Panc1 (cell line): Measurements from ENCODE around the gene UTY. TPM values are rescaled to one million over a fixed set of nuclear protein-coding genes. Genes with fewer than 3 reads are reported as not detected.

Experiments
- ATAC-seq: fragments of 200-7000 bp; cut with Tn5 transposase; 2 replicates; pipeline ENCODE4 v1.9.1; 2020; ENCODE audit warnings: mild to moderate bottlenecking, moderate library complexity
- BruUV-seq: library from RNA; stranded (reverse); fragments of 400-500 nt; replicated peaks from 2 replicates; lab custom pipeline; 2021; lab: Mats Ljungman, UMichigan
- CTCF ChIA-PET: fragments of 300-600 bp; sonication (Branson Sonifier 250); formaldehyde crosslinking; loops from one replicate; lab custom pipeline; 2022; ENCODE audit warnings: antibody characterized with exemption; lab: Charles Lee
- POLR2A ChIA-PET: fragments of 300-600 bp; sonication (Branson Sonifier 250); formaldehyde crosslinking; loops from one replicate; lab custom pipeline; 2022; ENCODE audit warnings: antibody characterized with exemption; lab: Charles Lee
- DNase-seq: peaks from one replicate; pipeline ENCODE4 v3.0.0-alpha.2; 2010; ENCODE audit warnings: low read depth, low spot score
- H3K27ac ChIP-seq: 2 replicates; pipeline ENCODE4 v1.5.1; 2011; ENCODE audit warnings: mild to moderate bottlenecking, low read length, inconsistent platforms
- H3K27me3 ChIP-seq: fragments of 200-500 bp; sonication (Bioruptor generic); 2 replicates; pipeline ENCODE4 v1.6.0; 2014; ENCODE audit warnings: low read length, inconsistent platforms; ENCODE audit not compliant: control insufficient read depth, insufficient read depth
- H3K36me3 ChIP-seq: fragments of 200-500 bp; sonication (Bioruptor generic); 2 replicates; pipeline ENCODE4 v1.5.1; 2014; ENCODE audit warnings: inconsistent platforms, mild to moderate bottlenecking, low read length, moderate library complexity; ENCODE audit not compliant: control insufficient read depth, insufficient read depth
- H3K4me1 ChIP-seq: 2 replicates; pipeline ENCODE4 v1.5.1; 2011; ENCODE audit warnings: inconsistent platforms, mild to moderate bottlenecking, low read length, moderate library complexity; ENCODE audit not compliant: control insufficient read depth, insufficient read depth
- H3K4me3 ChIP-seq, 2 experiments: 2 replicates each; pipeline ENCODE4 v1.5.1; 2011 to 2012; ENCODE audit warnings: low read depth in 2 of 2, low read length in 2 of 2, mild to moderate bottlenecking in 2 of 2, inconsistent platforms in 1 of 2, moderate library complexity in 1 of 2
- H3K9me3 ChIP-seq: fragments of 200-500 bp; sonication (Bioruptor generic); 2 replicates; pipeline ENCODE4 v1.5.1; 2014; ENCODE audit warnings: low read depth, mild to moderate bottlenecking, inconsistent platforms, low read length, moderate library complexity; ENCODE audit not compliant: control insufficient read depth, insufficient read depth
- POLR2AphosphoS5 ChIP-seq: IDR thresholded peaks from 2 replicates; pipeline ENCODE4 v1.6.1; 2012; ENCODE audit warnings: mild to moderate bottlenecking, low read depth, low read length, moderate library complexity
- SIN3A ChIP-seq: IDR thresholded peaks from 2 replicates; pipeline ENCODE4 v1.6.1; 2012; ENCODE audit warnings: low read depth, mild to moderate bottlenecking, low read length, moderate library complexity, borderline replicate concordance; ENCODE audit not compliant: insufficient read depth
- TCF7L2 ChIP-seq: IDR thresholded peaks from 2 replicates; pipeline ENCODE4 v1.6.1; 2011; ENCODE audit warnings: mild to moderate bottlenecking, low read depth, low read length, inconsistent platforms
- in situ Hi-C: cut with HindIII; loops from 2 replicates; pipeline ENCODE4 v1.10.0; 2016; ENCODE audit warnings: low sequenced_read_pairs, low pct_unique_long_range_greater_than_20kb
- intact Hi-C: fragments of 100-400 bp; cut with micrococcal nuclease; formaldehyde crosslinking; loops from one replicate; pipeline ENCODE4 v1.10.0; 2022; ENCODE audit not compliant: unreplicated experiment
- total RNA-seq: library from RNA; stranded (reverse); gene quantifications from one replicate; pipeline ENCODE4 v1.2.1, GENCODE V29; 2021; ENCODE audit not compliant: unreplicated experiment
- TF ChIP-seq, protein P1 (sequence below), 2 experiments: IDR thresholded peaks; 2 replicates each; pipeline ENCODE4 v1.6.1; 2011 to 2012; ENCODE audit warnings: low read depth in 2 of 2, control low read depth in 1 of 2, low read length in 1 of 2, mild to moderate bottlenecking in 1 of 2, moderate library complexity in 1 of 2; ENCODE audit not compliant: insufficient read depth in 1 of 2
- TF ChIP-seq, protein P2 (sequence below): fragments of 450-650 bp; IDR thresholded peaks from 2 replicates; pipeline ENCODE4 v1.5.1; 2017; ENCODE audit warnings: mild to moderate bottlenecking

The UTY gene
- total RNA-seq, 1 experiment from 2014 or later, result 0.10 TPM

DNA sequence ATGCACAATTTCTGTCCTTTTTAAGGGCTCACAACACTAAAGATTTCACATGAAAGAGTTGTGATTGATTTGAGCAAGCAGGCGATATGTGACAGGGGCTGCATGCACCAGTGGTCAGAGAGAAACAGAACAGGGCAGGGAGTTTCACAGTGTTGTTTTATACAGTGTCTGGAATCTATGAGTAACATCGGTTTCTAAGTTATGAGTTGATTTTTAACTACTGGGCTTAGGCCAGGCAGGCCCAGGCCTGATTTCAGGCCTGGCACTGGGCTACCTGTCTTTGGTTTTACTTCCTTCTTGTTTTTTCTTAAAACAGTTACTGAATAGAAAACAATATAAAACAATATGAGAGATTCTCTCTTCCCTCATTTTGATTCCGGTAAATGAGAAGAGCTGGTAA is 13.9 kb upstream of the UTY start:
- Histone ChIP-seq H3K27me3 (no peaks in the 10 kb centered on the region), H3K36me3 (no peaks in the 10 kb centered on the region), H3K4me1 (no peaks in the 10 kb centered on the region), H3K27ac (no peak overlapping the region), H3K9me3 (no peaks in the 10 kb centered on the region), H3K4me3 (no peak overlapping the region)
- CTCF ChIA-PET, result no interaction called here
- DNase-seq, result no peak
- no peak for ATAC-seq
- in situ Hi-C loops, result no loop called here
- intact Hi-C loops, result no loop called here
- TF ChIP-seq, protein P1, sequence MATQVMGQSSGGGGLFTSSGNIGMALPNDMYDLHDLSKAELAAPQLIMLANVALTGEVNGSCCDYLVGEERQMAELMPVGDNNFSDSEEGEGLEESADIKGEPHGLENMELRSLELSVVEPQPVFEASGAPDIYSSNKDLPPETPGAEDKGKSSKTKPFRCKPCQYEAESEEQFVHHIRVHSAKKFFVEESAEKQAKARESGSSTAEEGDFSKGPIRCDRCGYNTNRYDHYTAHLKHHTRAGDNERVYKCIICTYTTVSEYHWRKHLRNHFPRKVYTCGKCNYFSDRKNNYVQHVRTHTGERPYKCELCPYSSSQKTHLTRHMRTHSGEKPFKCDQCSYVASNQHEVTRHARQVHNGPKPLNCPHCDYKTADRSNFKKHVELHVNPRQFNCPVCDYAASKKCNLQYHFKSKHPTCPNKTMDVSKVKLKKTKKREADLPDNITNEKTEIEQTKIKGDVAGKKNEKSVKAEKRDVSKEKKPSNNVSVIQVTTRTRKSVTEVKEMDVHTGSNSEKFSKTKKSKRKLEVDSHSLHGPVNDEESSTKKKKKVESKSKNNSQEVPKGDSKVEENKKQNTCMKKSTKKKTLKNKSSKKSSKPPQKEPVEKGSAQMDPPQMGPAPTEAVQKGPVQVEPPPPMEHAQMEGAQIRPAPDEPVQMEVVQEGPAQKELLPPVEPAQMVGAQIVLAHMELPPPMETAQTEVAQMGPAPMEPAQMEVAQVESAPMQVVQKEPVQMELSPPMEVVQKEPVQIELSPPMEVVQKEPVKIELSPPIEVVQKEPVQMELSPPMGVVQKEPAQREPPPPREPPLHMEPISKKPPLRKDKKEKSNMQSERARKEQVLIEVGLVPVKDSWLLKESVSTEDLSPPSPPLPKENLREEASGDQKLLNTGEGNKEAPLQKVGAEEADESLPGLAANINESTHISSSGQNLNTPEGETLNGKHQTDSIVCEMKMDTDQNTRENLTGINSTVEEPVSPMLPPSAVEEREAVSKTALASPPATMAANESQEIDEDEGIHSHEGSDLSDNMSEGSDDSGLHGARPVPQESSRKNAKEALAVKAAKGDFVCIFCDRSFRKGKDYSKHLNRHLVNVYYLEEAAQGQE (IDR thresholded peaks at IDR 0.05; ENCODE audit: insufficient read depth in 1 of 2, low read depth in 2 of 2, low read length in 1 of 2), result no peak
- no peak for TF ChIP-seq POLR2AphosphoS5
- no peak for TF ChIP-seq SIN3A
- TF ChIP-seq, protein P2, sequence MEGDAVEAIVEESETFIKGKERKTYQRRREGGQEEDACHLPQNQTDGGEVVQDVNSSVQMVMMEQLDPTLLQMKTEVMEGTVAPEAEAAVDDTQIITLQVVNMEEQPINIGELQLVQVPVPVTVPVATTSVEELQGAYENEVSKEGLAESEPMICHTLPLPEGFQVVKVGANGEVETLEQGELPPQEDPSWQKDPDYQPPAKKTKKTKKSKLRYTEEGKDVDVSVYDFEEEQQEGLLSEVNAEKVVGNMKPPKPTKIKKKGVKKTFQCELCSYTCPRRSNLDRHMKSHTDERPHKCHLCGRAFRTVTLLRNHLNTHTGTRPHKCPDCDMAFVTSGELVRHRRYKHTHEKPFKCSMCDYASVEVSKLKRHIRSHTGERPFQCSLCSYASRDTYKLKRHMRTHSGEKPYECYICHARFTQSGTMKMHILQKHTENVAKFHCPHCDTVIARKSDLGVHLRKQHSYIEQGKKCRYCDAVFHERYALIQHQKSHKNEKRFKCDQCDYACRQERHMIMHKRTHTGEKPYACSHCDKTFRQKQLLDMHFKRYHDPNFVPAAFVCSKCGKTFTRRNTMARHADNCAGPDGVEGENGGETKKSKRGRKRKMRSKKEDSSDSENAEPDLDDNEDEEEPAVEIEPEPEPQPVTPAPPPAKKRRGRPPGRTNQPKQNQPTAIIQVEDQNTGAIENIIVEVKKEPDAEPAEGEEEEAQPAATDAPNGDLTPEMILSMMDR, result no peak
- no peak for TF ChIP-seq TCF7L2
- BruUV-seq, result no TSS peak
- POLR2A ChIA-PET, result no interaction called here

DNA sequence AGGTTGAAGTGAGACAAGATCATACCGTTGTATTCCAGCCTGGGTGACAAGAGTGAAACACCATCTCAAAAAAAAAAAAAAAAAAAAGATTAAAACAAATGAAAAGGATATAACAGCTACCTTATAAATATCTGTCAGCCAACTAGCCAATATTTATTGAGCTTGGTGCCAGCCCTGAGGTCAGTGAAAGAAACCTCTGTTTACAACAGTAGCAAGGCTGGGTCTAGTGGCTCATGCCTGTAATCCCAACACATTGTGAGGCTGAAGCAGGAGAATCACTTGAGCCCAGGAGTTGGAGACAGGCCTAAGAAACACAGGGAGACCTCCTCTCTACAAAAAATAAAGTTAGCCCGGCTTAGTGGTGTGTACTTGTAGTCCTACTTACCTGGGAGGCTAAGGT is 12.6 kb upstream of the UTY start:
- no peak for ATAC-seq
- H3K9me3 ChIP-seq, result no peaks in the 10 kb centered on the region
- POLR2A ChIA-PET, result no interaction called here

More for the DNA sequence above, 12.6 kb upstream of the UTY start:
- CTCF ChIA-PET, result no interaction called here
- Histone ChIP-seq H3K27ac (no peak overlapping the region), H3K27me3 (no peaks in the 10 kb centered on the region), H3K4me3 (no peak overlapping the region), H3K36me3 (no peaks in the 10 kb centered on the region), H3K4me1 (no peaks in the 10 kb centered on the region)
- no peak for DNase-seq
- BruUV-seq, result no TSS peak
- in situ Hi-C loops, result no loop called here
- TF ChIP-seq, protein P1 (IDR thresholded peaks at IDR 0.05; ENCODE audit: insufficient read depth in 1 of 2, low read depth in 2 of 2, low read length in 1 of 2), result no peak
- TF ChIP-seq, protein P2, result no peak
- TF ChIP-seq POLR2AphosphoS5, result no peak
- no peak for TF ChIP-seq TCF7L2
- TF ChIP-seq SIN3A, result no peak
- intact Hi-C loops, result no loop called here
